HG02571 (cell line): ENCODE results near the gene GATAD1.
"Not testable (repeated sequence)": the region's sequence is repeated elsewhere in the genome, so short reads cannot be mapped to it uniquely, and the experiment has no call there.

Experiments used
- ATAC-seq: cut with Tn5 transposase; IDR thresholded peaks from one replicate; pipeline ENCODE4 v1.9.1; 2021; ENCODE audit warnings: mild to moderate bottlenecking, moderate library complexity; ENCODE audit not compliant: unreplicated experiment

The GATAD1 gene

DNA sequence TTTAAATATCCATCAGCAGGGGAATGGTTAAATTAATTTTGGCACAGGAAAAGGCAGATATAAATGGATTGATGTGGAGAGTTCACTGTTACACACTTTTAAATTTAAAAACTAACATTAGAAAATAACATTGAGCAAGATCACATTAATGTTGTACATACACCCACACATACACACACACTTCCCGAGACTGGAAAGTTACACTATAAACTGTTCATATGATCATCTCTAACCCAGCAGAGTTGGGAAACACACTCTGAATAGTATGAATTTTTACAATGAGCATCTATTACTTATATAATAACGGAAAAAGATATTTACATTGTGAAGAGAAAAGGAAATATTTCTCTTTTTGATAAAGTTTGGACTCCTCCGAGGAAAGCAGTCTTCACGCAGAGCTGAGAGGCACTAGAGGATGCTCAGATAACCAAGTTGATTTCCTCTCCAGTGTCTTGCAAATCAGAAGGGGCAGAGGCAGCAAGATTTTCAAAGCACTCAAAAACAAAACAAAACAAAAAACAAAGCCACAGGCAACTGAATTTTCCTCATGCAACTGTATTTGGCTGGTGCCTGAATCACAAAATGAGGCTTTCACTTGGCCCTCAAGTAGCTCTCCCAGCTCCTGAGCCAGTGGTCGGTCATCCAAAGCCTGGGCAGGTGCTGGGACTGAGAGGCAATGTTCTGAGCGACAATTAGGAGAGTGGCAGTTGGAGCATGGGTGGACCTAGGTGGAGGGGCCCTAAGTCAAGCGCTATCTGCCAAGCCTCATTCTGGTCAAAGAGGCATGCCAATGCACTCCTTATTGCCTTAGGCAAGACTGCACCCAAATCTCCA lies 10.5 kb upstream of the GATAD1 start:
- no peak for ATAC-seq

DNA sequence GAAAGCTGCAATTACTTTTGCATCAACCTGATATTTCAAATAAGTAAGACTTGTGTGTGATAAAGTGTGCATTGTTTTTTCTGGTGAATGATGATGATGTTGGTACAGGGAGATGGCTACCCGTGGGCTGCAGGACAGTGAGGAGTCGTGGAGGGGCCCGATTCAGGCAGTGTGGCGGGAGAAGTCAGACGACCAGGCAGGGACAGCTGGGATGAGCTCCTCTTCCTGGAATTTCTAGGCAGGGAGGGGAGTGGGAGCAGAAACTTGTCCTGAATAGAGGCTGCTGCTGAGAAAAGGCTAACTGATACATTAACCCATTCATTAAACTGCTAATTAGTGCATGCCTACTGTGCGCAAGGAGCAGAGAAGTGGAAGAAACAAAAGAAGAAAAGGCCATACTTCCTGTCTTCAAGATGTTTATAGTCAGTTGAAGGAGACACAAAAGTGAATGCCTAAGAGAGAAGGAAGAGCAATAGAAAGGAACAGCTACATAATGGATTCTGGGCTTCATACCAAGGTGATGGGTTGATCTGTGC lies 9.3 kb upstream of the GATAD1 start:
- no peak for ATAC-seq

DNA sequence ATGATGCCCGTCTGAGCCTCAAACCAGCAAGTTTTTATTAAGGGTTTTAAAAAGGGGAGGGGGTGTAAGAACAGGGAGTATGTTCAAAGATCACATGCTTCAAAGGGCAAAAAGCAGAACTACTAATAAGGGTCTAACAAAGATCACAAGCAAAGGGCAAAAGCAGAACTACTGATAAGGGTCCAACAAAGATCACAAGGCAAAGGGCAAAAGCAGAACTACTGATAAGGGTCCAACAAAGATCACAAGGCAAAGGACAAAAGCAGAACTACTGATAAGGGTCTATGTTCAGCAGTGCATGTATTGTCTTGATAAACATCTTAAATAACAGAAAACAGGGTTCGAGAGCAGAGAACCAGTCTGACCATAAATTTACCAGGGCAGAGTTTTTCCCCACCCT lies 4.6 kb upstream of the GATAD1 start:
- ATAC-seq, result not testable (repeated sequence)

DNA sequence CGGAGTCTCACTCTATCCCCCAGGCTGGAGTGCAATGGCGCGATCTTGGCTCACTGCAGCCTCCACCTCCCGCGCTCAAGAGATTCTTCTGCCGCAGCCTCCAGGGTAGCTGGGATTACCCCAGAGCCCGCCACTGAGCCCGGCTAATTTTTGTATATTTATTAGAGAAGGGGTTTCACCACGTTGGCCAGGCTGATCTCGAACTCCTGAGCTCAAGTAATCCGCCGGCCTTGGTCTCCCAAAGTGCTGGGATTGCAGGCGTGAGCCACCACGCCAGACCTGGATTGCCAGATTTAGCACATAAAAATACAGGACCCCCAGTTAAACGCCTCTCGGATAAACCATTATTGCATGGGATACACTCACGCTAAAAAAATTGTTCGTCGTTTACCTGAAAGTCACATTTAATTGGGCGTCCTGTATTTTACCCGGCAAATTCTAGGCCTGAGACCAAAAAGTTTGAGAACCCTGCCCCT lies 375 bp upstream of the GATAD1 start:
- ATAC-seq, result no peak

DNA sequence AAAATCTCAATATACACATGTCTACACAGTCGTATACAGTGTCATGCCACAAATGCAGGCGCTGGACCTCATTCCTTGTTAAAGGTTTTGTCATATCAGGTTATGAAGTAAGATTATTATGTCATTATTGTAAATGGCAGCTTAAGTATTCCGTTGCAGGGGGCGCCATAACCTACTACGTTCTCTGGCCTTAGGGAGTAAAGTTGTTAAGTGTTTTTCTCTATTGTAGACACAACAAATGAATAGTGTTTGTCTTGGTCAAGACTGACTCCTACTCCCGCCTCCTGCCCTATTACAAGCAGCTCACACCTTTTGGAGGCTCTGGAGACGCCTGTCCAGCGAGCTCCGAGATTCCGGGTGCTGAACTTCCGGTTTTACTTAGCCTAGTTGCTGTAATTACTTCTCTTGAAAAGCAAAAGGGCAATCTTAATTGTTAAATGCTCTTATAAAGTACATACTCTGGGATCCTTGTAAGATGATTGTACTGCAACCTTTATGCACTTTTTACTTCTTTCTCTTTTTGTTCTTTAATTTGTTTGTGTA lies 994 bp downstream of the GATAD1 start:
- peak; percentile 39 for ATAC-seq

DNA sequence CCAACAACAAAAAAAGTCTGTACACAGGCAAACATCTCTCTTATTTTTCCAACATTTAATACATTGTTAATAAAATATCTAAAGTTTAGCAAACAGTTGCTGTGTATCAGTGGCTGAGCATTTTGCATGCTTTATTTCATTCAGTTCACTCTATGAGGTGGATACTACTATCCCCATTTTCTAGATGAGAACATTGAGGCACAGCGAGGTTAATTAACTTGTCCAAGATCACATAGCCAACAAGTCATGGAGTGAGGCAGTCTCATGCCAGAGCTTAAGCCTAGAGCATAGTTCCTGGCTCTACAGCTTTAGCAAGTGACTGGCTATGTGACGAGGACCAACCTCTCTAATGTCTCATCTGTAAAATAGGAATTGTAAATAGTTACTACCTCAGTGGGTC lies 4.4 kb downstream of the GATAD1 start:
- no peak for ATAC-seq

DNA sequence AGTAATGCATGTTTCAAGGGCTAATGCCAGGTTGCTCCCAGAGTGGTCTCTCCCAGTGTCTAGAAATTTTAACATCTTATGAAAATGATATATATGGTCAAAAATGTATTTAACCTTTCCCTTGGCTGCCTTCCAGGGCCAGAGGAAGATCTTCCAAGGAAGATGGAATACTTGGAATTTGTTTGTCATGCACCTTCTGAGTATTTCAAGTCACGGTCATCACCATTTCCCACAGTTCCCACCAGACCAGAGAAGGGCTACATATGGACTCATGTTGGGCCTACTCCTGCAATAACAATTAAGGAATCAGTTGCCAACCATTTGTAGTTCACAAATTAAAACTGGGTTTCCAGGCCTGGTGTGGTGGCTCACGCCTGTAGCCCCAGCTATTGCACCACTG lies 9.0 kb downstream of the GATAD1 start:
- no peak for ATAC-seq

DNA sequence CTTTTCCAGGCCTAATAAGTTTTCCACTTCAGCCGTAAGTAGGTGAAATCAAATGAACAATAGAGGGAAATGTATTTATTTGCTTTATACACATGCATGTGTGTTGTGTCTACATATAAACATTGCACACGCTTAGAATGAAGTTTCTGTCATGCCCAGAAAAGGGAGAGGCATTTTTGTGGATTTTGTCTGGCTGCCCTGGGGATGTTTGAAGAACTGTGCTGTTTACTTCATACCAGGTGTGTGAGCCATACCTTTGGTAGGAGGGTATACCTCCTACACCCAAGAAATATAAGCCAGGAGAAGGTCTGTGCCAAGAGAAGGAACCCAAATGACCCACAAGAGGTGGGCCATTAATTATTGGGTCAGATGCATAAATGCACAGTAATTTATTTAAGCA lies 12.8 kb downstream of the GATAD1 start:
- ATAC-seq, result no peak

DNA sequence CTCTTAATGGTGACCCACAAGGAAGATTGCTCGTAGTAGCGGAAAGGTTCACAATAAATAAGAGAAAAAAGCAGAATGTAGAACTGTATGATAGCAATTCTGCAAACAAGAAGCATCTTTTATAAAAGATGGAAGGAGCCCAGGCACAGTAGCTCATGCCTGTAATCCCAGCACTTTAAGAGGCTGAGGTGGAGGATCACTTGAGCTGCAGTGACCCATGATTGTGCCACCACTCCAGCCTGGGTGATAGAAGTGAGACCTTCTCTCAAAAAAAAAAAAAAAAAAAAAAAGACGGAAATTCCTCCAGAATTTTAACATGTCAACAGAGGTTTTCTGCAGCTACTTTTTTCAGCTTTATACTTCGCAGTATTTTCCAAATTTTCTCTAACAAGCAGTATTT lies 13.2 kb downstream of the GATAD1 start:
- ATAC-seq, result no peak

DNA sequence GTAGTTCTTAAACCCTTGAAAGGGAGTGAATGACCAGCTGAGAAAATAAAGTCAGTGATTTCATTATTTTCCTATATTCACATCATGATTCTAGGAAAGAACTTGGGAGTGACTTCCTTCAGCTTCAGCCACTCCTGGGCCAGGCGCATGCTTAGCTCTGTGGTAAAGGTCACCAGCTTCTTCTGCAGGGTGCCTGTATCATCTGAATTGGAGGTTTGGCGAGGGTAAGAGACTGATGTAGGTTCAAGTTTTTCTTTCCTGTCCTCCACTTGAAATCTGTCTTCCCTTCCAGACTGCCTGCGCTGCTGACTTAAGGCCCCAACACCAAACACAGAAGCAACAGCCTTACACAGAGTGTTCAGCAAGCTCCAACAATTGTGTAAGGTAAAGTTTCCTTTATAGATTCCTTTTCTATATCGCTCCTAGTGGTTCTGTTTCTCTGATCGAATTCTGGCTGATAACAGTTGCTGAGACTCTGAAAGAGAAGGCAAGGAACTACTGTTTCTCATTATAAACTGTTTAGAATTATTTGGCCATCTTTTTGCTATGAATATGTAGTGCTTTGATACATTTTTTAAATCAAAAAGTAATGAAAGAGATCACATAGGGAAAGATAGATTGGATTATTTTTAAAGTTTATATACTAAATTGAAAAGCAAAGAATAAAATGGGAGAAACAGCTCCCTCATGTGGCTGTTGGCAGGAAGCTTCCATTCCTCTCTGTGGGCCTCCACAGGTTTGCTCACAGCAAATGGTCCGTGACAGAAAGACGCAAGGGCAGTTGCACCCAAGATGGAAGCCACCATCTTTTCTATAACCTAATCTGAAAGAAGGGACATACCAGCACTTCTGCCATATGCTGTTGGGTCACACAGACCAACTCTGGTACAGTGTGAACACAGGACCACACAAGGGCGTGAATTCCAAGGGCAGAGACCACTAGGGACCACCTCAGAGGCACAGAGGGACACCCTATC lies 14.0 kb downstream of the GATAD1 start:
- peak; percentile 50 for ATAC-seq

DNA sequence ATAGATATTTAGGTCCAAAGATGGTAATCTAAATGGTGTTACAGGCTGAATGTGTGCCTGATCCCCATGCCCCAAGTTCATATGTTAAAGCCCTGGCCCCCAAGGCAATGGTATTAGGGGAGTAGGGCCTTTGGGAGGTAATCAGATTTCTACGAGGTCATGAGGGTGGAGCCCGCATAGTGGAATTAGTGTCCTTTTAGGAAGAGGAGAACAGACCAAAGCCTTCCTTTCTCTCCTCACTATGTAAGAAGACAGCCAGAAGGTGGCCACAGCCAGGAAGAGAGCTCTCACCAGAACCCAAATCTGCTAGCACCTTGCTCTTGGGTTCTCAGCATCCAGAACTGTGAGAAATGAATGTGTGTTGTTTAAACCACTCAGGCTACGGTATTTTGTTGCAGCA lies 15.3 kb downstream of the GATAD1 start:
- ATAC-seq, result no peak

DNA sequence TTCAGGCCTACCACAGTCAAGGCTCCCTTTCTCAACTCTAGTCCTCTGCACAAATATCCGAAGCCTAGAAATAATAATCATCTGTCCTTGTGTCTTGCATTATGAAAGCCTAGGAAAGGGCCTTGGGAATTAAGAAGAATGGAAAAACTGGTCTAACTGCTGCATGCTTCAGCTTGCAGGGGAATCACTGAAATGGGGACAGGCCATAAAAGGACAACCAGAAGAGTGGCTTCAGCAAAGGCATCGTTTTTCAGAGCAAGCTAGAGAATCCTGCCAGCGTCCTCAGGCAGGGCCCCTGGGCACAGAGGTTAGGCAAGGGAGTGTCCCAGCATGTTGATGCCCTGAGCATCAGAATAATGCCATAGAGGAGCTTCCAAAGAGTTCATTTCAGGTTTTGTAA lies 17.2 kb downstream of the GATAD1 start:
- no peak for ATAC-seq

DNA sequence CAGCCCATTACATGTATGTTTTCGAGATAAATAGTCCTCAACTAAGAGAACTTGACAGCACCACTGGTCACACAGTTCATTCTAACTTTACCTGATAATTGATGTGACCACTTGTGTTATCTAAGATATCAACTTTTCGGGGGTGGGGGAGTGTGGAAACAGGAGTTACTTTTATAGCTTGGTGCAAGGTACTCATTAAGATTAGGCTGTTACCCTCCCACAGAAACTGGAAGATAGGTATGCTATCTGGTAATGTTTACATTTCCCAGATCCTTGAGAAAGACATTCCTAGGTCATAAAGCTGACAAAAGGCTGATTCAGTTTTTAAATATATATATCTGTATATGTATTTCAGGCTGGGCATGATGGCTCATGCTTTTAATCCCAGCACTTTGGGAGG lies 19.4 kb downstream of the GATAD1 start:
- no peak for ATAC-seq

DNA sequence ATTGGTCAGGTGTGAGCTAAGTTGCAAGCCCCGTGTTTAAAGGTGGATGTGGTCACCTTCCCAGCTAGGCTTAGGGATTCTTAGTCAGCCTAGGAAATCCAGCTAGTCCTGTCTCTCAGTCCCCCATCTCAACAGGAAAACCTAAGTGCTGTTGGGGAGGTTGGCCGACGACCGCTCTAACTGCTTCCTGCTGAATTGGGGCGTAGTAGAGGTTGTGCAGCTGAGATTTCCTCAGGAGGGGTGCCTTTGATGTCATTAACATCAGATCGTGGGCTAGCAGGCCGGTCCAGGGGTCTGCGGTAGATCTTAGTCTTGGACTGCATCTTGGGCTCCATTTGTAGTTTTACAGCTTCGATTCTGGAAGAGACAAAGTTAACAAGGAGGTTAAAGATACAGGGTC lies 21.3 kb downstream of the GATAD1 start:
- not testable (repeated sequence) for ATAC-seq

DNA sequence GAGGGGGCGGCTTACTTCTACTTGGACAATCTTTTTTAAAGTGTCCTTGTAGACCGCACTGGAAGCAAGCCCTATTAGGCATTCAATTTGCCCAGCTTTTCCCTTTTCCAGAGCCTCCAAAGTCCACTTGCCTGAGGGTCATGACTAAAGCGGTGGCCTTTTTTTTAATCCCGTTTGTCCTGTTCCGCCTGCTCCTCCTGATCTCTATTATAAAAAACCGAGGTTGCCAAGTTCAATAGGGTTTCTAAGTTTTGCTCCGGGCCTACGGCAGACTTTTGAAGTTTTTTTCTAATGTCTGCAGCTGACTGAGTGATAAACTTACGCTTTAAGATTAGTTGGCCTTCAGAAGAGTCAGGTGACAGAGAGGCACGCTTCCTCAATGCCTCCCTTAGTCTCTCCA lies 26.7 kb downstream of the GATAD1 start:
- ATAC-seq, result not testable (repeated sequence)

DNA sequence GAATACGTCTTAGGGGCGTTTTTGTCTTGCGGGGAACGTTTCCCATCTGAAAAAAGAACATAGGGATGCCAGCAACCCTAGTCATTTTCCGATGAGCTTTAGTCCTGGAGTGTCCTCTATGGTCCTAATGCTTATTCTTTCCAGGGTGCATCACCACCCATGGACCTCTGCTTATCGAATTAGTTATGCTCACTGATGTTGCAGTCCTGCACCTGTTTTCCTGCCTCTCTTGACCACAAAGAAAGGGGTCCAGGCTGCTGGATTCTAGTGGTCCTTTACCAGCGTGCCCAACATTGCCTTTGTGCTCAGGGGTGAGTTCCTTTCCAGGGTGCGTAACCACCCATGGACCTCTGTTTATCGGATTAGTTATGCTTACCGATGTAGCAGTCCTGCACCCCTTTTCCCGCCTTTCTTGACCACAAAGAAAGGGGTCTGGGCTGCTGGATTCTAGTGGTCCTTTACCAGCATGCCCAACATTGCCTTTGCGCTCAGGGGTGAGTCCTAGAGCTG lies 28.0 kb downstream of the GATAD1 start:
- ATAC-seq, result not testable (repeated sequence)

DNA sequence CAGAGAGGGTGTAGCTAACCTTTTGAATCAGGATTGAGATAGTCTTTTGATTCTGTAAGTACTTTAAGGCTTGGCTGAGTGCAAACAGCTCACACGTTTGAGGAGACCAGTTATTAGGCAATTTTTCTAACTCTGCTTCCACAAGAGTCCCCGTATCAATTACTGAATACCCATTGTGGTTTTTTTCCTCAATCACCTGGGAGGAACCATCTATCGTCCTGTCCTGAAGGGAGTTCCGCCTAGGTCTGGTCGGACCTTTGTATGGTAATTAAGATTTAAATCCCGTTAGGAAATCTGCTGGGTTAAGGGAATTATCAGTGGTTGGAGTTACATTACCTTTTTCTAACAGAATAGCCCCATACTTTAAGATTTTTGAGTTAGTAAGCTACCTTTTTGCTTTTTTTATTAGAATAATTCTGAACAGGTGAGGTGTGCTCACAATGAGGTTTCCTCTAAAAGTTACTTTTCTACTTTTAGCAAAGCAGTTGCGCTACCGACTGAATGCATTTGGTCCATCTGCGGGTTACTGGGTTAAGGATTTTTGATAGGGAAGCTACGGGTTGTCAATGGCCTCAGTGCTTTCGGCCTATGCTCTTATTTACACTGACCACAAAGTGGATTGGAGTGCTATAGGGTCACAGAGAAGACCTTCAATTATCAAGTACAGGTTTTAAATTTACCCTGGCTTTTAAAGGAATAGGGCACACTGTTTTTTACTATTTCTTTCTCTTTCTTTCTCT lies 28.7 kb downstream of the GATAD1 start:
- ATAC-seq, result not testable (repeated sequence)

DNA sequence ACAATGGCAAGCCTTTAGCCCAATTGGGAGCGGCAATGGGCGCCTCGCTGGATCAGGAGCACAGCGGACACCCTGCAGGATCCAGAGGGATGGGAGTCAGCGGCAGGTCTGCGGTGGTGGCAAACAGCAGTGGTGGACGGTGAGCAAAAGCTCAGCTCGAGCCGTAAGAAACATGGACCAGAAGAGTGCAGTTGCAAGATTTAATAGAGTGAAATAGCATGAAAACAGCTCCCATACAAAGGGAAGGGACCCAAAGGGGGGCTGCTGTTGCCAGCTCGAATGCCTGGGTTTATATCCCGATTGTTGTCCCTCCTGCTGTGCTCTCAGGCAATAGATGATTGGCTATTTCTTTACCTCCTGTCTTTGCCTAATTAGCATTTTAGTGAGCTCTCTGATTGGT lies 30.4 kb downstream of the GATAD1 start, which contains the start of gene ERVW-1:
Gene ERVW-1 (minus strand): TSS at position 266 of the 400 bp plus-strand sequence. CDS start 7,565 bp downstream, outside the sequence.
- ATAC-seq, result not testable (repeated sequence)

DNA sequence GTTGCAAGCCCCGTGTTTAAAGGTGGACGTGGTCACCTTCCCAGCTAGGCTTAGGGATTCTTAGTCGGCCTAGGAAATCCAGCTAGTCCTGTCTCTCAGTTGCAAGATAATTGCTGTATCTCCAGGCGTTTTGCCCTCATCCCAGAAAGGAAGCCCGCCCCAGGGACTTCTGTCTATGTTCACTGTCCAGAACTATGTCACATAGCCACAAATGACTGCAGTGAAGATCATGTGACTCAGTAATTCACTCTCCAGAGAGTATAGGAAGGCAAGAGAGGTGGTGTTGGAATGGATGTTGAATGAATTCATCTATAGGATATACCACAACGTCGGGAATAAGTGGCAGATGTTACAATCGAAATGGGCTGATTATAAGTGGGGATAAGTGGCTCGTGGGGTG lies 30.8 kb downstream of the GATAD1 start:
- ATAC-seq, result no peak

DNA sequence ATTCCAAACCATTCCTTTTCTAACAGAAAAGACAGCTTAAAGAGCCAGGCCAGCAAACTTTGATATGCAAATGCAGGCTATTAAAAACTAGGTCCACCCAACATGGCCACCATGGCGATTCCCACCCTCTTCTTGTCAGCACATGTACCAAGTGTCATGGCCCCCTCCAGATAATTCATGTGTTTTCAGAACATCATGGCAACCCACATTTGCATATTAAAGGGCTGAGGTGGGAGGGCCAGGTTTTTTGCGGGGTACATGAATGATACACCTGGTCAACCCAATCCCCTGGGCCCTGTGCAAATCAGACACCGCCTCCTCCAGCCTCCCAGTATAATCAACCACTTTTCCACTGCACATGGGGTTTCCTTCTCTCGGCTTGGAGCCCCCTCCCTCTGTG lies 31.4 kb downstream of the GATAD1 start:
- no peak for ATAC-seq
